ENCODE results near the gene IFIT1. TPM values are rescaled to one million over a fixed set of nuclear protein-coding genes. Genes with fewer than 3 reads are reported as not detected.

Gene IFIT1
- total and polyA plus RNA-seq, 9 of the 15 experiments (the other 6 are each of a cell fraction or from before 2014, with no cell fraction given) = 0.03 to 0.40 (median 0.18) TPM

- TF ChIP-seq ETS1 (conservative IDR thresholded peaks at IDR 0.05; ENCODE audit: control insufficient read depth, low read depth, low read length) (no peak), ZBTB33 (CRISPR knock-in tag; IDR thresholded peaks at IDR 0.05) (no peak), RBM17 (IDR thresholded peaks at IDR 0.05; ENCODE audit: borderline replicate concordance, low read depth, low read length) (no peak), SIN3B (IDR thresholded peaks at IDR 0.05; ENCODE audit: low read depth) (no peak), AFF4 (CRISPR knock-in tag; IDR thresholded peaks at IDR 0.05) (no peak), BRCA1 (IDR thresholded peaks at IDR 0.05) (no peak), BRCA1 (CRISPR knock-in tag; IDR thresholded peaks at IDR 0.05) (no peak), XRCC5 (IDR thresholded peaks at IDR 0.05; ENCODE audit: low read depth, low read length) (no peak), XRCC3 (IDR thresholded peaks at IDR 0.05) (no peak), ATF1 (CRISPR knock-in tag; IDR thresholded peaks at IDR 0.05) (no peak), ATF1 (tag; IDR thresholded peaks at IDR 0.05) (no peak), MCM3 (IDR thresholded peaks at IDR 0.05) (no peak), BMI1 (IDR thresholded peaks at IDR 0.05; ENCODE audit: low read length) (no peak), TAL1 (IDR thresholded peaks at IDR 0.05) (peak; percentile 25; the same call in 1 of the 2 replicates), ATF7 (IDR thresholded peaks at IDR 0.05) (no peak), ZNF184 (CRISPR knock-in tag; IDR thresholded peaks at IDR 0.05) (no peak), NCOA1 (IDR thresholded peaks at IDR 0.05; ENCODE audit: low read depth) (no peak), MECOM (CRISPR knock-in tag; IDR thresholded peaks at IDR 0.05) (peak; percentile 97), IRF2 (CRISPR knock-in tag; IDR thresholded peaks at IDR 0.05) (no peak), ELF1 (tag; IDR thresholded peaks at IDR 0.05) (no peak), BCLAF1 (IDR thresholded peaks at IDR 0.05; ENCODE audit: borderline replicate concordance in 1 of 2, control insufficient read depth in 1 of 2, low read depth in 2 of 2, low read length in 1 of 2) (no peak), TAF15 (IDR thresholded peaks at IDR 0.05; ENCODE audit: low read depth, low read length) (no peak)
Measured at GRCh38 chr10:89352802-89353201, 39.6 kb upstream of the IFIT1 start (continued).
